Kasumi-1 (cell line): ENCODE data around the gene GPATCH4.
"Not testable (repeated sequence)": the region's sequence is repeated elsewhere in the genome, so short reads cannot be mapped to it uniquely, and the experiment has no call there.

Source experiments
- DNase-seq, 2 experiments: peaks; one replicate each; lab custom pipeline; 2025; lab: John Stamatoyannopoulos, UW

The GPATCH4 gene

DNA sequence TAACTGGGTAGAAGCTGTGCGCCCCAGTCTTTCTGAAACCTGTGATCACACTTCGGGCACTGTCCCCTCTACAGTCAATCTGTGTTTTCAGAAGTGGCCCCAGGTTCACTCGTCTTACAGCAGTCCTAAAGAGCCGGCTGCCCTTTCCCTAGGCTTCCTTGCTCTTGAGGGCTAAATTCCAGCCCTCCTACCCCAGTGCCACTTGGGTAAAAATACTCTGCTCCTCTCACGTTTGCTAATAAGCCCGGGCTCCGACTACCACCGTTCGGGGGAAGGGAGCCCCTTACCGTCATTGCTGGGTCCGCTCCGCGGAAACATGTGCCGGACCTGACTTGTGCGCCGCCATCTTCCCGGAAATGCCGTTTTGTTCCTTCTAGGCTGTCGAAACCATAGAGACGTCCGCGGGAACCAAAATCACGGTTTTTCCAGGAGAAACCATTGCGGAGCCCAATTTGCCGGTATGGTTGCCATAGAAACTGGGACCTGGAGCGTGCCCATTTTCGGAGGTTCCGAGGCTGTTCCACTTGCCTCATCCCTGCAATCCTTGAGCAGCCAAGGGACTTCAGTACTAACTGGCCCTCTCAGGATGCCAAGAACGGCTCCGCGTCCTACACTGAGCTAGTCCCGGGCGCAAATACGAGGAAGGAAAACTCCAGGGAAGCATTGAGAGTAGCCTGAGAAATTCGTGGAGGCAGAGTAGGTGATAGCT is at the start of gene GPATCH4:
Gene GPATCH4, minus strand, starts transcription at position 358 of the 709 bp plus-strand sequence.
- DNase-seq = peak; percentile 81 to 83

DNA sequence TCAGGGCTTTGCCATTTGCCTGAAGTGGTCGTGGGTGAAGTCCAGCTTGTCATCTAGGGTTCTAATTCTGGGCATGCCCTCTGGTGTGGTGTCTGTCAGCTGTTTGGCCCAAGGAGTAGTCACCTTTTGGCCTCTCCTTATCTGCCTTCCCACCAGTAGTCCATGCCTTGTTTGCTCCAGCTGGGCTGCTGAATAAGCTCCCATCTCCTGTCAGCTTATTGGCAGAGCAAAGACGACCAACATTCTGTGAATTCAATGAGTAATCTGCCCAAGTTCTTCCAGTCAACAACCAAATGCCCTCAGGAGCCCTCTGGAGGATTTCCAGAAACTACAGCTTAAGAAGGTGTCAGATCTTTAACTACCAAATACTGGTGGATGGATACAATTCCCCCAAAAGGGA is 47.7 kb upstream of the GPATCH4 start:
- peak in 1 of 2 experiments; percentile 16 for DNase-seq

DNA sequence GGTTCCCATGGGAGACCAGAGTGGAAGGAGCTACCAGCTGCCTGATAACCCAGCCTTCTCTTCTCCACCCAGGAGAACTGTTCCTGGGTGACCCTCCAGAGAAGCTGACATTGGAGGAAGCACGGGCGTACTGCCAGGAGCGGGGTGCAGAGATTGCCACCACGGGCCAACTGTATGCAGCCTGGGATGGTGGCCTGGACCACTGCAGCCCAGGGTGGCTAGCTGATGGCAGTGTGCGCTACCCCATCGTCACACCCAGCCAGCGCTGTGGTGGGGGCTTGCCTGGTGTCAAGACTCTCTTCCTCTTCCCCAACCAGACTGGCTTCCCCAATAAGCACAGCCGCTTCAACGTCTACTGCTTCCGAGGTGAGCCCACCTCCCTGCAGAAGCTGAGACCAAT is 47.2 kb upstream of the GPATCH4 start:
- DNase-seq = no peak

DNA sequence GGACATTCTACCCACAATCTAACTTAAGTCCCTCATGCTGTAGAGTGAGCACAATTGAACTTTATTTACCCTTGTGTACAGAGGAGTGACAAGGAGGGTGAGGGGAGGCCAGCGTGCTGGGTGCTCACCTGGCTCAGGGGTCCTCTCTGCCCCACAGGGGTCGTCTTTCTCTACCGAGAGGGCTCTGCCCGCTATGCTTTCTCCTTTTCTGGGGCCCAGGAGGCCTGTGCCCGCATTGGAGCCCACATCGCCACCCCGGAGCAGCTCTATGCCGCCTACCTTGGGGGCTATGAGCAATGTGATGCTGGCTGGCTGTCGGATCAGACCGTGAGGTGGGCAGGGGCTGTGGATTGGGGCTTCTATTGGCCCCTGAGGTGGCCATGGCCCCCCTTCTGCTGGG is 46.1 kb upstream of the GPATCH4 start:
- DNase-seq = no peak

DNA sequence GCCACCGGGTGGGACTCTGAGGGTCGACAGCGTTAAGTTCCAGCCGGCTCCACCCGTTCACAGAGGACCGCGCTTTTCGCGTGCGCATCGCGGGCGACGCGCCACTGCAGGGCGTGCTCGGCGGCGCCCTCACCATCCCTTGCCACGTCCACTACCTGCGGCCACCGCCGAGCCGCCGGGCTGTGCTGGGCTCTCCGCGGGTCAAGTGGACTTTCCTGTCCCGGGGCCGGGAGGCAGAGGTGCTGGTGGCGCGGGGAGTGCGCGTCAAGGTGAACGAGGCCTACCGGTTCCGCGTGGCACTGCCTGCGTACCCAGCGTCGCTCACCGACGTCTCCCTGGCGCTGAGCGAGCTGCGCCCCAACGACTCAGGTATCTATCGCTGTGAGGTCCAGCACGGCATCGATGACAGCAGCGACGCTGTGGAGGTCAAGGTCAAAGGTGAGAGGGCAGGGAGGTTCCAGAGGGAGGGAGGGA is 45.5 kb upstream of the GPATCH4 start:
- no peak for DNase-seq

DNA sequence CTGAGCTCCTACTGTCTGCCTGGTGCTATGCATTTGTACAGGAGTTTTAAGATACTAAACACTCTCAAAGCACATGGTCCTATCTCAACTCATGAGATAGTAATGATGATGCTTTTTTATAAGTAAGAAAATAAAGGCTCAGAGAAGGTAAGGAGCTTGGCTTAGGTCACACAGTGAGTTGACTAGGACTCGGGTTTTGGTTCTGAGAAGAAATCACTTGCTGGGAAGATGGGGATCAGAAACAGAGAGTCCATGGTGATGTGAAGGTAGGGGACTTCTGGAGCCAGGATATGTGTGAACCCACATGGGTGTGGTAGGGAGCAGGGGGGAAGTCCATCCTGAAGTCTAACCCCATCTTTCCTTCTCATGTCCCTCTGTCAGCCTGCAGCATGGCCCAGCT is 44.4 kb upstream of the GPATCH4 start:
- DNase-seq = no peak

DNA sequence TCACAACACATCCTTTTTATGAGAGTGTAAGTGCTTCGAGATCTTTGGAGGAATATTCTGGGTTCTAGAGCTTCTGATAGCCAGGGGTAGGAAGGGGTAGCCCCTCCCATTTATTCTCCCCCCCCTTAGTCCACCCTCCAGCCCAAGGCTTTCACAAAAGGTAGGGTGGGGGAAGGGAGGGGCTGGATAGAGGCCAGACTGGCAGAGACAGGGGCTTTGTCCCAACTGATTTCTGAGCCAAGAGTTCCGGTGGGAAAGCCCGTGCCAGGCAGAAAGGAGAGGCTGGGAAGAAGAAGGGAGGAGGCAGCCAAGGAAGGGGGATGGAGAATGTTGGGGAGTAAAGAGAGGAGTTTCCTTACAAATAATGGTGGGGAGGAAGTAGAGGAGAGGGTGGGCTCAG is 43.8 kb upstream of the GPATCH4 start:
- no peak for DNase-seq

DNA sequence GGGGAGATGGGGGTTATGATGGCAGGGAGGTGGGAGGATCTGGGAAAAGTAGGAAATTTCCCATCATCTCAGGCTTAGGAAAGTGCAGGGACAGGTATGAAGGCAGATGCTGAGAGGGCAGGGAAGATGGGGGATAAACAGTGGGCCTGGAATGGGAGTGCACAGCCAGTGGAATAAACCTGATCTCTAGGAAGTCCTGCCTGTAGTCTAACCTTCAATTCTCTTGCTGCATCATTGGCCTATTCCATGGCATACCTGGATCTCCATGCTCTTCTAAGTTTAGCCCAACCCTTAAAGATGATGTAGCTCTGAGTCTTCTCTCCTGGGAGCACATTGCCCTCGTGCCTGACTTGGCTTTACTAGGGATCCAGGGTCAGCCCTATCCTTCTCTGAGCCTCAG is 43.4 kb upstream of the GPATCH4 start:
- no peak for DNase-seq

DNA sequence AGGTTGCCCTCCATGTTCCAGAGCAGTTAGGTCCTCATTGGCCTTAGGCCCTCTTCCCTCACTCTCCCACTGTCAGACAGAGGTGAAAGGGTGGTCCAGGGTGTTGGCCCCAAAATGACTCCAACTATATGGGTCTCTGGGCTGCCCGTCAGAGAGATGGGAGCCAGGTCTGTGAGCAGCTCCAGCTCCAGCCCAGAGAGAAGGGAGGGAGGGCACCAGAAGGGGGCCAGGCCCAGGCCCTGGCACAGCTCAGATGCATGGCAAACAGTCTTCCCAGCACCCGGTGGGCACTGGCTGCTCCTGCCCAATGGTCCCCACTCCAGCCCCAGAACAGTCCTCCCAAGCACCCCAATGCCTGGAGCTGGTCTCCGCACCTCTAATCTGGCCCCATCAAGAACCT is 42.9 kb upstream of the GPATCH4 start:
- DNase-seq = no peak

DNA sequence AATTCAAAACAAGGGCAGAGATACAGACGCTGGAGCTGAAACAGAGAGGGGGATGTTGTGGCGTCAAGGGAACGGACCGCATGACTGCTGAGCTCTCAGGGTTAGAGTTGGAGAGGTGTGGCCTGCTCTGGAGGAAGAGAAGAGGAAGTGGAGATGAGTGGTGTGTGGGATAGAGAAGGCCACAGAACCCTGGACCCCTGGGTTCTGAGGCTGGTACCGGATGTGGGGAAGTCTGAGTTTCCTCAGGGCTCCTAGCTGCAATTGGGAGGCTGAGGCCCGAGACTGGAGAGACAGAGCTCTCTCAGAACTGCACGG is 42.5 kb upstream of the GPATCH4 start:
- DNase-seq = peak; percentile 88 to 92

DNA sequence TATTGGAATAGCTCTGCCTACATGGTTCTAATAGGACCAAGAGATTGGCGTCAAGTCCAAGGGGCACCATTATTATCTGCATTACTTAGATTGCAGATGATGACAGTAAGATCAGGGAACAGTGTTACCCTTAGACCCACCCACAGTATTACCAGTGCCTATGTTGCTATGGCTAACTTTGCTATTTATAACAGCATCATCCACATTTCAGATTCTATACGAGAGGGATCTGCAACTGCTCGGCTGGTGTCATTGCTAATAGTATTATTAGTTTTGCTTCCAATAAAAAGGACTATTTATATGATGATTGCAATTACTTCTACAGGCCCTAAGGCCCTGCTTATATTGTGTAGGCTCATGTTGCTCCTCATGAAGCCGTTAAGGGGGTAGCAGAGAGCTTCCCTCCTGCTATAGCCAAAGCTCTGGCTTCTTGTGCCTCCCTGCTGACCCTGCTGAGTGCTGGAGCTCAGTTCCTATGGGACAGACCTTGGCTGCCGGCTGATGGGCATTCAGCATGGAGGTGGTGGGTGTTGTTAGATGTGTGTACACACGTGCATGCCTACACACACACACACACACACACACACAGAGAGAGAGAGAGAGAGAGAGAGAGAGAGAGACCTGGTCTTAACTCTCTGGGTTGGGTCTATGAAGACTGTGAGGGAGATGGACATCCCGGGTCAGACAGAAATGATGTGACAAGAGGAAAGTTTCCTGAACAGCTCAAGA is 41.9 kb upstream of the GPATCH4 start:
- DNase-seq = no peak

DNA sequence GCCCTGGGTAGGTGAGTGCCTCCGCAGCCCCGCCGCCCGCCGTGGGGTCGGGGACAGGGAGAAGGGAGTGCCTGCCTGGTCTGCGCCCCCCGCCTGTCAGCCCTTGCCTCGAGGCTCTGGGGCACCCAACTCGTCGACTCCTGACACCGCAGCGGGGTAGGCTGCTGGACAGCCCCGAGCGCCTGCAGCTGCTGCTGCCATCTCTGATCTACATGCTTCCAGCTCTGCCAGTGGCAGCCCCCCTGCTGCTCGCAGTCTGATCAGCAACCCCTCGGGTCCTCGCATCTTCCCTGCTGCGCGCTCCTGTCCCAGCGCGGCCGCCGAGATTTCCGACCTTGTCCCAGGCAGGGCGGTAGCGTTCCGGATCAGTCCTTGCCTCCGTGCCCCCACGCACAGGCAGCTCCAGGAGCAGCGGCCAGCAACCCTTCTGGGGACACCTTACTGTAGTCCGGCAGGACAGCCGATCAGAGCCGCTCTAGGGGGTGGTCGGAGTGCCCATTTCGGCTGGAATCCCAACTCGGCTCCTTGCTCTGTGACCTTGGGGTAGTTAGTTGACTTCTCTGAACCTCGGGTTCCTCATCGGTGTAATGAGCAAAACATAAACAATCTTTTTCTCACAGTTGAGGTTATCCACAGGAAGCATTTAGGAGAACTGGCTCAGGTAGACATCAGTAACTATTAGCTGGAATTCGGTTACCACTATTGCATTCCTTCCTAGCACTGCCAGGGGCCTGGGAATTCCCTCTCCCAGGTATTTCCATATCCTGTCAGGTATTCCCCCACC is 41.2 kb upstream of the GPATCH4 start:
- no peak for DNase-seq

DNA sequence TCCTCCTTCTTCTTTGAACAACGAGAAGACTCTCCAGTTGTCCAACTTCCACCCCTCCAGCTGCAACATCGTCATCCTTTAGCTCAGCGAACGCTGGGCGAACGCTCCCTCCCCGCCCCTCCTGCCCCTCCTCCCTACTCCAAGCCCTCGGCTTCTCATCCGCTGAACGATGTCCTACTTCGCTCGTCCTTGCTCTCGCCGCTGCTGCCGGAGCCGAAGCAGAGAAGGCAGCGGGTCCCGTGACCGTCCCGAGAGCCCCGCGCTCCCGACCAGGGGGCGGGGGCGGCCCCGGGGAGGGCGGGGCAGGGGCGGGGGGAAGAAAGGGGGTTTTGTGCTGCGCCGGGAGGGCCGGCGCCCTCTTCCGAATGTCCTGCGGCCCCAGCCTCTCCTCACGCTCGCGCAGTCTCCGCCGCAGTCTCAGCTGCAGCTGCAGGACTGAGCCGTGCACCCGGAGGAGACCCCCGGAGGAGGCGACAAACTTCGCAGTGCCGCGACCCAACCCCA is 40.5 kb upstream of the GPATCH4 start, which contains the start of gene BCAN:
Gene BCAN, plus strand, starts transcription at position 357 of the 504 bp plus-strand sequence. CDS start 3,938 bp downstream, outside the sequence.
- DNase-seq = no peak

DNA sequence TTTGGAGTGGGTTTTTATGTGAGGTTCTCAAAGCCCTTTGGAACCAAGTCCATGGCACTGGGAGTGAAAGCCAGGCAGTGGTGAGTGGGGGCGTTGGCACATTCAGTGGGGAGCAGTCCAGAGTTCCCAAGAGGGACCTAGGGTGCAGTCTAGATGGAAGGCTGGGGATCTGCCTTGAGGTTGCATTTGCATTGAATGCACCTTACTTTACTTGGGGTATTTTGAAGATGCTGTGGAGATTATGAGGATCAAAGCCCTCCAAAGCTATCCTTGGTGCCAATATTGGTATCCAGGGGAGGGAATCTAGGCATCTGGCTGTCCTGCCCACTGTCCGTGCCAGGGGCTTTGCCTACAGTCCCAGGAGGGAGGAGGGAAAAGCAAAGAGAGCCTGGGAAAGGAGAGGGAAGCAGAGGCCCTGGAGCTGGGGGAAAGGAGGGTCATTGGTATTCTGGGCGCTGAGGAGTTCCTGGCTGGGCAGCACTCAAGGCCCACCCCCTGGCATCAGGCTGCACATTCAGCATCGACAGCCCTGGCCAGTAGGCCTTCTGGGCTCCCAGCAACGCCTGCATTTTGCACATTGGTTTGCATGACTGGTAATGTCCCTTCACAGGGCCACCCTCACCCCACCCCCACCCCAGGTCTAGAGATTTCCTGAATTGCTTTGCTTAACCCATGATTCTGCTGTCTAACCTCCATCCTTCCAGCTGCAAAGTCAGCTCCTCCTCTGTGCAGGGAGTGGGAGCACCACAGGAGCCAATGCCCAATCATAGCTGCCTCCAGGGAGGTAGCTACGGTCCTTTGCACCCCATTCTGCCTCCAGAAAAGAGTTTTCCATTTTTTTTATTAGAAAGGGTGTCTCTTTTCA is 39.8 kb upstream of the GPATCH4 start:
- no peak for DNase-seq

DNA sequence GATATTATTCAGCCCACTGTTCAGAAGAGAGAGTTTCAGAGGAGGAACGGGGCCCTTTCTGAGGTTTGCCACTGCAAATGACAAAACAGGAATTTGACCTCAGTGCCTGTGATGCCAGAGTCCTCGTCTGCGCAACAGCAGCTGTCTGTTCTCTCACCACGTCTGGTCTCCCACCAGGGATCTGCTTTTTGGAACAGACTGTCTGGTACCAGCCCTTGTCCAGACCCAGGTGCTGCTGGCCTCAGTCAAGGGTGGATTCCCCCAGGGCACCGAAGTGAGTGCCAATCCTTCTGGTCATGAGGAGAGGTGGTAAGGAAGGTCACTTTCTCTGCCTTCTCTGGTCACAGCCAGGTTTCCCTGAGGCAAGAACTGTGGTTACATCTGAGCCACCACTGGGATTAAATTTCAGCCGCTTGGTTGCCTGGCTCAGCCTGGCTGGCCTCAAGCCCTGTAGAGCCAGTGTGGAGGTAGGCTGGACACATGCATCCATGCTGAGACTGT is 38.4 kb upstream of the GPATCH4 start:
- no peak for DNase-seq

DNA sequence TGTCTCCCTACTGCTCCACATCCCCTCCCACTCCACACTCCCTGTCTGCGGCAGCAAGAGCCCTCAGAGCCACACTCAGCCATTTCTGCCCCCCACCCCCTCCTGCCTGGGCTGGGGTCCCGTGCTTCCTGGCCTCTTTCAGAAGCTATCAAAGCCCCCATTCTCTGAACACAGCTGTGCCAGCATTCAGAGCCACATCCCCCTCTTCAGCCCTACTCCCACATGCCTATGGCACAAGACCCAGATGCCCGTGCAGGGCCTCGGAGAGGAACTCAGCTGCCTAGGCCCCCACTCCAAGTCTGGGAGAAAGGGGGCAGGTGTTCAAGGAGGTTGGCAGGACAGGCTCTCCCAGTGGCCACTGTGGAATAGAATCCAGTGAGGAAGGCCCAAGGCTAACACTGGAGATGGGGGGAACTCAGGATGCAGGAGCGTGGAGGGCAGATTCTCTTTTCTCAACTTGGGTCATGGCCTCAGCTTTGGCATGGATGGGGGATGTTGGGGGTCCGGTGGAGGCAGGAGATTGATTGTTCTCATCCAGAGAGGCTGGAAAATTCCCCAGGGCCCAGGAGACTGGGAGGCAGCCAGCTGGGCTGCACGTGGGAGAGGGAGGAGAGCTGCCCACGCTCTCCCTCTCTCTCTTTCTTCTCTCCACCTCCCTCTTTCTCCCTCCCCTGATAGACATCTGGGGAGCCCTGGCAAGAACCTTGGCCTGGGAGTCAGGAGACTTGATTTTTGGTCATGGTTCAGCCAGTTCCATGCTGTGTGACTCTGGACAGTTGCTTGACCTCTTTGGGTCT is 37.1 kb upstream of the GPATCH4 start:
- no peak for DNase-seq

DNA sequence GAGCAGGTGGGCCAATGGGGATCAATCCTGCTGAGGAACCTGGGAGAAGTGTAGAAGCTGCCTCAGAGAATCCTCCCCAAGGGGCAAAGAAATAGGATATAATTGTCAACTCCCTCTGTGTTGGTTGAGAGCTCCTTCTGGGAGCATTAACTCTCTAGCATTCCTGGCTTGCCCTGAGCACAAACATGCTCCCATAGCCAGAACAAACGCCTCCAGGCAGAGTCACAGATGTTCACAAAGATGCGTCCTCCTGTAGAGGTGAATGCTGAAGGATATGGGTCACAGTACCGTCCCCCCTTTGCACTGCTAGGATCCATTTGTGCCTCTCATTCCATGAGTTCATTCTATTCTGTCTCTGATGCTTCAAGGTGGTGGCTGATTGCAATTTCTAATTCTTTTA is 31.1 kb upstream of the GPATCH4 start:
- no peak for DNase-seq

DNA sequence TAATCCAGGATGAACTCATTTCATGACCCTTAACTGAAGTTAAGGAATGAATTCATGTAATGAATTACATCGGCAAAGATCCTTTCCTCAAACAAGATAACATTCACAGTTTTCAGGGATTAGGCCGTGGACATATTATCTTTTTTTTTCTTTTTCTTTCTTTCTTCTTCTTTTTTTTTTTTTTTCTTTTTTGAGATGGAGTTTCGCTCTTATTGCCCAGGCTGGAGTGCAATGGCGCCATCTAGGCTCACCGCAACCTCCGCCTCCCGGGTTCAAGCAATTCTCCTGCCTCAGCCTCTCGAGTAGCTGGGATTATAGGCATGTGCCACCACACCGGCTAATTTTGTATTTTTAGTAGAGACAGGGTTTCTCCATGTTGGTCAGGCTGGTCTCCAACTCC is 29.9 kb upstream of the GPATCH4 start:
- DNase-seq = not testable (repeated sequence)

DNA sequence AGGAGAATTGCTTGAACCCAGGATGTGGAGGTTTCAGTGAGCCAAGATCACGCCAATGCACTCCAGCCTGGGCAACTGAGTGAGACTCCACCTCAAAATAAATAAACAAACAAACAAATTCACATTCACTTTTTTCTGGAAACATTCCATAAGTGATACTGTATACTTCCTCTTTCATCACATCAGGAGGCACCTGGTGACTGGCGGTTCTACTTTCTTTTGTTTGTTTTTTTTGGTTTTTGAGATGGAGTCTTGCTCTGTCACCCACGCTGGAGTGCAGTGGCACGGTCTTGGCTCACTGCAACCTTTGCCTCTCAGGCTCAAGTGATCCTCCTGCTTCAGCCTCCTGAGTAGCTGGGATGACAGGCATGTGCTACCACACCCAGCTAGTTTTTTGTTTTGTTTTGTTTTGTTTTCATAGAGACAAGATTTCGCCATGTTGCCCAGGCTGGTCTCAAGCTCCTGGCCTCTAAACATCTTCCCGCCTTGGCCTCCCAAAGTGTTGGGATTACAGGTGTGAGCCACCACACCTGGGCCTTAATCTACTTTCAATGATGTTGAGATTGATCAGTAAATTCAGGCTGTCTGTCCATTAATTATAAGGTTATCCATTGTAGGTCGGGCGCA is 28.7 kb upstream of the GPATCH4 start:
- no peak for DNase-seq

DNA sequence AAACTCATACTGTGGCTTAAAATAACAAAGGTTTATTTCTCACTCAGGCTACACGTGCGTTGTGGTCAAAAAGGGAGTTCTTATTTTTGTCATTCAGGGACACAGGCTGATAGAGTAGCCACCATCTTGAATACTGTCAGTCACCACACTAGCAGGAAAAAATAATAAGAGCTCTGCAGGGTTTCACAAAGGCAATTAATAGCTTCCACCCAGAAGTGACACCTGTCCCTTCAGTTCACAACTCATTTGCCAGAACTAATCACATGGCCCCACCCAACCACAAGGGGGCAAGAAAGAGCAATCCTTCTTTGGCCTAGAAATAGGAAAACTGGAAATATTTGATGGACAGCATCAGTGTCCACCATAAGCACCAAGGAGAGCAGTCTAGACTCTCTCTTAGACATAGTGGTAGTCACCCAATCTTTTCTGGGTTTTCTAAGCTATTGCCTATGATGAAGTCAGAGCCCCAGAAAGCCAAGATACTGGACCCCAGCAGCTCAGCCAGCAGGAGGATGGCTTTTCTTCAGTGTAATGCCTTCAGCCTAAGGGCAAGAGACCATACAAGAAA is 26.1 kb upstream of the GPATCH4 start:
- DNase-seq = peak; percentile 43 to 54
